Stimulated activated naive CD4-positive, alpha-beta T cell (primary cell): ENCODE data around the gene EFHC2.
A peak's percentile ranks its signal among the peaks of the same experiment; 100 is the strongest.

Experiments used
- DNase-seq, 6 experiments: peaks; one replicate each; lab custom pipeline; 2025; lab: John Stamatoyannopoulos, UW

Gene EFHC2

GRCh38 chrX:44343412-44344141, at the start of gene EFHC2:
TSS of gene EFHC2 (minus strand) at chrX:44343672. CDS start at chrX:44343588, 84 bp downstream.
- peak in 5 of 6 experiments; percentile 41 to 69 (median 56) for DNase-seq

- DNase-seq: peak in 1 of 6 experiments; percentile 20
Measured at GRCh38 chrX:44392767-44393166, 49.3 kb upstream of the EFHC2 start.

- DNase-seq: no peak
Measured at GRCh38 chrX:44384688-44385338, 41.3 kb upstream of the EFHC2 start.

GRCh38 chrX:44382871-44383270, 39.4 kb upstream of the EFHC2 start:
- no peak for DNase-seq

DNA sequence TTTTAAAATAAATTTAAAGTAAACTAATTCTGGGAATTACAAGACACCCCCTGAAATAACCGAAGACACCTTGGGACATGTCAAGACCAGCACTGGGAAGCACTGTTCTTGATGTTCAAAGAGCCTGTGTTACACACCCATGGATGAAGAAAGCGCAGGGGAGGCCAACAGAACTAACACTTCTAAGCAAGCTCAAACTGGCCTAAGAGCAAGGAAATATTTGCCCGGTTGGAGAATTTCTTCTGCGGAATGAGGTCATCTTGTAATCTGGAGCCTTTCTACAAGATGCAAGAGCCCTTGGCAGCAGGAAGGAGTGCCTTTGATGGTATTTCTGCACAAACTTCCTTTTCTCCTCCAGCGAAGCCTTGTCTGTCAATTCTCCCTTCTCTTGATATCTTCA, 9.3 kb upstream of the EFHC2 start:
- no peak for DNase-seq

GRCh38 chrX:44349561-44349960, 6.1 kb upstream of the EFHC2 start:
- no peak for DNase-seq

DNA sequence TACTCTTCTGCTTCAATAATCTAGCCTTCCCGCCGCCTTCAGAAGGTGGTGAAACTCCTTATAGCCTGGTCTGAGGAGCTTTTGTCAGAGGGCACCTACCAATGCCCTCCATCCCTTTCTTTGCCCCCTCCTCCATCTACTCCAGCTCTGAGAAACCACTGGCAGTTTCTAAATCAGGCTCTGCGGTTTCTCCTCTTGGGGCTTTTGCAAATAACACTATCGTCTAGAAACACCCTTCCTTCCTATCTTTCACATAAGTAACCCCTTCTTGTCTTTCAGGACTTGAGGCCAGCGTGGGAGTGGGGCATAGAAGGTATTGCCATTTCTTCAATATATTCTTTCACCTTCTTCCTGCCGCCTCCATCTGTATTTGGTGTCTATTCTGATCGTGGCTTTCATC, 1.2 kb upstream of the EFHC2 start:
- peak; percentile 1 to 47 (median 18) for DNase-seq

DNA sequence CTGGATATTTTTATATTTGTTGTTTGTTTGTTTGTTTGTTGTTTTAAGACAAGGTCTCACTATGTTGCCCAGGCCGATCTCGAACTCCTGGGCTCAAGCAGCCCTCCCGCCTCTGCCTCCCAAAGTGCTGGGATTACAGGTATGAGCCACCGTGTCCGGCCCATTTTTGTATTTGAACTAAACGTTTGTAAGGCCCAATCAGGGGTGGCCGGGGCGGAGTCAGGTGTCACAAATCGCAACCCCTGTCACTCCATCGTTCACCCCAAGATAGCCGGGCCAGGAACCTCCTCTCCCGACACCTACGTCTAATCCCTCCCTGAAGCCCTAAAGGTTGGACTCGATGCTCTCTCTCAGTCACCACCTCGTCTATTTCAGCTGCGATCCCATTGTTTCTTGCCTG, 722 bp upstream of the EFHC2 start:
- DNase-seq: peak; percentile 20 to 64 (median 50)

DNA sequence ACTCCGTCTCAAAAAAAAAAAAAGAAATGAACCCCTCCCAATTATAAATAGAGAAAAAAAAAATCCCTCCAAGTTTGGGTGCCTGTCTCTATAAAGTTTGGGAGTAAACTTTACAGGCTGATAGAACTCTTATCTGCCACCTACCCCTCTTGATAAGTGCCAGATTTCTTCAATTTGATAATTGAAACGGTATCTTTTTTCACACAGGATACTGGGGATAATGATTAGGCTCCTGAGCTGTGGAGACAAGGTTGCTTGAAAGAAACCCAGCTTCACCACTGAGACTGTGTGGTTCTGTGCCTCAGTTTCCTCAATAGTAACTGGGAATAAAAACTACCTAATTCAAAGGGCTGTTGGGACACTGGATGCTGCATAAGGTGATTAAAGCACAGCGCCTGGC, 606 bp downstream of the EFHC2 start:
- DNase-seq: no peak

GRCh38 chrX:44338361-44338760, 5.1 kb downstream of the EFHC2 start:
- no peak for DNase-seq

DNA sequence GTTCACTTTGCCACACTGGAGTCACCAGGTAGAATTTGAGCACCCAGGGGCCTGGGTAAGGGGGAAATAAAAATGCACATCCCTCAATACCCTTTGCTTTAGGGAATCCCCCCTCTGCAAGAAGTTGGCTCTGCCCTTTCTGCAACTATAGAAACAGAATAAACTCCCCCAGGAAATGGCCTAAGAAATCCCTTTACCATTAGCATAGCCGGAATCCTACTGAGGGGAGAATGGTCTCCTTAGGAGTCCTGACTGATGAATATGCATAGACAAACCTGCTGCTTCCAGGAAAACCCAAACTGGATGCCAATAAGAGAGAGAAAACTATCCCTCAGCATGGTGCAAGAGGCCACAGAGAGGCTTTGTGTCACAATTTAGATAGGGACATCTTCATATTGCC, 11.0 kb downstream of the EFHC2 start:
- no peak for DNase-seq

DNA sequence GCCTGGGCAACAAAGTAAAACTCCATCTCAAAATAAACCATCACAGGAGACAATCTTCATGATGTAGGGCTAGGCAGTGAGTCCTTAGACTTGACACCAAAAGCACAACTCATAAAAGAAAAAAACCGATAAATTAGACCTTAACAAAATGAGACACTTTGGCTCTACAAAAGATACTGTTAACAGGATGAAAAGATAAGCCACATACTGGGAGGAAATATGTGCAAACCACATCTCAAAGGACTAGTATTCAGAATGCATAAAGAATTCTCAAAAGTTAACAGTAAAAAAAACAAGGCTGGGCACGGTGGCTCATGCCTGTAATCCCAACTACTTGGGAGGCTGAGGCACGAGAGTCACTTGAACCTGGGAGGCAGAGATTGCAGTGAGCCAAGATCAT, 13.2 kb downstream of the EFHC2 start:
- peak in 2 of 6 experiments; percentile 26 to 39 for DNase-seq

DNA sequence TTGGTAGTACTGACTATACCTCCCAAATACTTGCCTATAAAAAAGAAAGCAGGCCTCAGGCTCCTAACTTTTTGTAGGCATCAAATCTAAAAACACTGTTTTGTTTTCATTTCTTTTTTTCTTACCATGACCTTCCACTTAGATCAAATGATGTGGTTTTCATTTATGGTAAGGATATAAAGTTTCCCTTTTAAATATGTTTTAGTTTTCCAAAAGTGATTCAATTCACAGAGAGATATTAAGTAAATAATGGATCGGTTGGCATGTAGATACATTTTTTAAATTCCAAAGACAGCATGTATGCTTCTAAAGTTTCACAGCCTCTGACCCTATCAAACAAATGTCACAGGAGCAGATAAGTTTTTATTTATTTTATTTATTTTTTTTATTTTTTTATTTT, 23.9 kb downstream of the EFHC2 start:
- DNase-seq: no peak

- DNase-seq: no peak
Measured at GRCh38 chrX:44317181-44317580, 26.3 kb downstream of the EFHC2 start.

DNA sequence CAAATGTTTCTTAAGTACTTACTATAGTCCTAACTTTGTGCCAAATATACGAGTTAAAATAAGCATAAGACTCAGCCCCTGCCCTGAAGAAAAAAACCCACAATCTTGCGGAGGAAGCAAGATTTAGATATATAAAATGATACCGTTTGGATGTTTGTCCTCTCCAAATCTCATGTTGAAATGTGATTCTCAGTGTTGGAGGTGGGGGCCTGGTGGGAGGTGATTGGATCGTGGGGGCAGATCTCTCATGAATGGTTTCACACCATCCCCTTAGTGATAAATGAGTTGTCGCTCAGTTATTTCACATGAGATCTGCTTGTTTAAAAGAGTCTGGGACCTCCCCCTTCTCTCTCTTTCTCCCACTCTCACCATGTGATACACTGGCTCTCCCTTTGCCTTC, 28.7 kb downstream of the EFHC2 start:
- DNase-seq: no peak

GRCh38 chrX:44314259-44314734, 29.2 kb downstream of the EFHC2 start:
- DNase-seq: no peak

GRCh38 chrX:44312421-44312820, 31.1 kb downstream of the EFHC2 start:
- no peak for DNase-seq

GRCh38 chrX:44310227-44310626, 33.2 kb downstream of the EFHC2 start:
- DNase-seq: no peak

GRCh38 chrX:44308869-44309268, 34.6 kb downstream of the EFHC2 start:
- DNase-seq: no peak

DNA sequence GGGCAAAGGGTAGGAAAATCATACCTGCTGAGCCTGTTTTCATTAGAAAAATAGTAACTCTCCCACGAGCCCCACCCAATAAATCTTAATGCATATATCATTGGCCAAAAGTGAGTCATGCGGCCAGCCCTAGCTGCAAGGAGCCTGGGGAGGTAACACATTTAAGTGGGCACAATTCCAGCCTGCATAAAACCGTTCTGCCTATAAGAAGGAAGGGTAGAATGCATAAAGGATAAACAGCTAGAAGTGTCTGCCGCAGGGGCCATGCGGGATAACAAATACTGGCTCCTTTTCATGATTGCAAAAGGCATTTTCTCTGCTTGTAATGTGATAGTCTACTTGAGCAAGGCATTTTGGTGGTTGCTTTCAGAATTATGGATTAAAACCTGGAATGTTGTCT, 37.1 kb downstream of the EFHC2 start:
- DNase-seq: no peak

DNA sequence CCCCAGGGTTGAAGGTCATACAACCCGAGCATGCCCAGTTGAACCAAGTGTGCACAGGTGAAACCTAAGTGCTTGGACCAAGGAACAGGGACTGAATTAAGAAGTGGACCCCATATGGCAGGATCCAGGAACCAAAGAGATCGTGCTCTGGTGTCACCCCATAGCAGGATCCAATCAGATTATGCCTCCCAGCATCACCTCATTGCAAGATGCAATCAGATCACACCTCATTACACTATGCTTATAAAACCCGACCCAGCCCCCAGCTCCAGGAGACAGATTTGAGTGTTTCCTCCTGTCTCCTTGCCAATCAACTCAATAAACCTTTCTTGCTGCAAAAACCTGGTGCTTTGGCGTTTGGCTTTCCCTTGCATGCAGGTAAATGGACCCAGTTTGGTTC, 37.6 kb downstream of the EFHC2 start:
- DNase-seq: no peak

DNA sequence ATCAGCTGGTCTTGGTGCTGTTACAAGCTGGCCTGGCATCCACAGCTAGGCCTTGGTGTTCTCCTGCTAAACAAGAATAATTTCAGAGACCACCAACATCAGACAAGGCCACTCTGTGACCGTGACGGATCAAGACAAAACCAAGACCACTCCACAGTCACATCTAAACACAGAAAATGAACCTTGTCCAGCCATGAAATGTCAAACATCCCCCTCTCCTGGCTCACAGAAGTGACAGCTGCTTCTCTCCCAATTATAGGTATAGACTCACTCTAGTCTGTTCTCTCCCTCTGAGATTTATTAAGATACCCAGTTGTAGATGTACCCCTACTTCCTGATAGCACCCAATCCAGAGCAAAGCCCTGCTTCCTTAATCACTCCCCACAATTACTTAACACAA, 40.4 kb downstream of the EFHC2 start:
- no peak for DNase-seq

DNA sequence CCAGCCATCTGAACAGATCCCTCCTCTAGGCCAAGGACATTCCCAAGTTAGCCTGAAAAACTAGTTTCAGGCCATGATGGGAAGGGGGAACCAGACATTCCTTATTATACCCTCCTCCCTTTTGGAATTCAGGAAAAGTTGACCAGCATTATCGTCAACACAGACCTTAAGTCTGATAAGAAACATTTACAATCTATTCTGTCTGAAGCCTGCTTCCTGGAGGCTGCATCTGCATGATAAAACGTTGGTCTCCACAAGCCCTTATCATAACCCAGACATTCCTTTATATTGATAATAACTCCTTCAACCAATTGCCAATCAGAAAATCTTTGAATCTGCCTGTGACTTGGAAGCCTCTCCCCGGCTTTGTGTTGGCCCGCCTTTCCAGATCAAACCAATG, 44.3 kb downstream of the EFHC2 start:
- DNase-seq: no peak
